BLaER1 treated with 17β-estradiol and CSF1 and Interleukin-3, amounts not matched to agents 10 nM and 100 nM (cell line): ENCODE results near the gene TTC12.

ENCODE experiments used
- H3K27ac ChIP-seq, 11 experiments: shearing (Covaris generic); formaldehyde crosslinking; 2 replicates each; pipeline ENCODE4 v1.8.1; 2022
- H3K27me3 ChIP-seq, 11 experiments: shearing (Covaris generic); formaldehyde crosslinking; 2 replicates each; pipeline ENCODE4 v1.8.1; 2022
- H3K36me3 ChIP-seq, 11 experiments: shearing (Covaris generic); formaldehyde crosslinking; 2 replicates each; pipeline ENCODE4 v1.8.1; 2022
- H3K4me1 ChIP-seq, 10 experiments: shearing (Covaris generic); formaldehyde crosslinking; 2 replicates each; pipeline ENCODE4 v1.8.1; 2022
- H3K4me2 ChIP-seq, 11 experiments: shearing (Covaris generic); formaldehyde crosslinking; 2 replicates each; pipeline ENCODE4 v1.8.1; 2022
- H3K4me3 ChIP-seq, 10 experiments: shearing (Covaris generic); formaldehyde crosslinking; 2 replicates each; pipeline ENCODE4 v1.8.1; 2022
- H3K9ac ChIP-seq, 11 experiments: shearing (Covaris generic); formaldehyde crosslinking; 2 replicates each; pipeline ENCODE4 v1.8.1; 2022
- H3K9me3 ChIP-seq, 11 experiments: shearing (Covaris generic); formaldehyde crosslinking; replicated peaks in 1 of 11; 2 replicates each; pipeline ENCODE4 v1.8.1; 2022
- H4K20me1 ChIP-seq, 11 experiments: shearing (Covaris generic); formaldehyde crosslinking; 2 replicates each; pipeline ENCODE4 v1.8.1; 2022
- Cebpa-rat ChIP-seq, 11 experiments: shearing (Covaris generic); IDR thresholded peaks; 2 replicates each; pipeline ENCODE4 v1.8.1; 2022

Gene TTC12

GRCh38 chr11:113315811-113316210, 1.4 kb downstream of the TTC12 start:
- Histone ChIP-seq H3K27me3 (no peaks in the 10 kb centered on the region), H3K4me1 (no peaks in the 10 kb centered on the region), H3K9me3 (peaks cover 0 to 9% (median 3%) of the 10 kb centered on the region in 11 experiments; a peak in 5 of 22 replicates), H3K4me3 (no peak overlapping the region), H3K27ac (no peak overlapping the region), H3K4me2 (no peak overlapping the region), H3K9ac (no peak overlapping the region), H4K20me1 (no peaks in the 10 kb centered on the region), H3K36me3 (no peaks in the 10 kb centered on the region)
- no peak for TF ChIP-seq Cebpa-rat (IDR thresholded peaks at IDR 0.05)

GRCh38 chr11:113316256-113316655, 1.9 kb downstream of the TTC12 start:
- Histone ChIP-seq H3K9ac (no peak overlapping the region), H4K20me1 (no peaks in the 10 kb centered on the region), H3K27me3 (no peaks in the 10 kb centered on the region), H3K9me3 (peaks cover 0 to 9% (median 3%) of the 10 kb centered on the region in 11 experiments; a peak in 5 of 22 replicates), H3K4me1 (no peaks in the 10 kb centered on the region), H3K27ac (no peak overlapping the region), H3K4me3 (no peak overlapping the region), H3K4me2 (no peak overlapping the region), H3K36me3 (no peaks in the 10 kb centered on the region)
- TF ChIP-seq Cebpa-rat (IDR thresholded peaks at IDR 0.05): no peak

GRCh38 chr11:113317339-113317738, 3.0 kb downstream of the TTC12 start:
- no peak overlapping the region for H3K27ac ChIP-seq
- no peaks in the 10 kb centered on the region for H4K20me1 ChIP-seq
- no peak for TF ChIP-seq Cebpa-rat (IDR thresholded peaks at IDR 0.05)
- H3K36me3 ChIP-seq: no peaks in the 10 kb centered on the region
- no peak overlapping the region for H3K4me2 ChIP-seq
- no peaks in the 10 kb centered on the region for H3K27me3 ChIP-seq
- H3K4me1 ChIP-seq: no peaks in the 10 kb centered on the region
- no peak overlapping the region for H3K4me3 ChIP-seq
- H3K9ac ChIP-seq: no peak overlapping the region
- H3K9me3 ChIP-seq: peaks cover 0 to 9% (median 3%) of the 10 kb centered on the region in 11 experiments; a peak in 5 of 22 replicates

GRCh38 chr11:113319085-113319484, 4.7 kb downstream of the TTC12 start:
- Histone ChIP-seq H3K4me1 (no peaks in the 10 kb centered on the region), H3K27me3 (no peaks in the 10 kb centered on the region), H3K4me3 (no peak overlapping the region), H3K9me3 (peaks cover 0 to 9% (median 3%) of the 10 kb centered on the region in 11 experiments; a peak in 5 of 22 replicates), H3K4me2 (no peak overlapping the region), H3K27ac (no peak overlapping the region), H3K9ac (no peak overlapping the region), H3K36me3 (no peaks in the 10 kb centered on the region), H4K20me1 (no peaks in the 10 kb centered on the region)
- TF ChIP-seq Cebpa-rat (IDR thresholded peaks at IDR 0.05): no peak

- H3K4me2 ChIP-seq: no peak overlapping the region
- H3K27ac ChIP-seq: no peak overlapping the region
- H4K20me1 ChIP-seq: no peaks in the 10 kb centered on the region
- H3K9me3 ChIP-seq: no peaks in the 10 kb centered on the region
- no peaks in the 10 kb centered on the region for H3K27me3 ChIP-seq
- H3K9ac ChIP-seq: no peak overlapping the region
- H3K36me3 ChIP-seq: no peaks in the 10 kb centered on the region
- TF ChIP-seq Cebpa-rat (IDR thresholded peaks at IDR 0.05): peak; percentile 15 to 97 (median 85); a peak in 17 of 22 replicates
- H3K4me1 ChIP-seq: no peaks in the 10 kb centered on the region
- H3K4me3 ChIP-seq: no peak overlapping the region
Observed at GRCh38 chr11:113322158-113322557, 7.8 kb downstream of the TTC12 start.

- Histone ChIP-seq H3K4me2 (no peak overlapping the region), H3K27me3 (no peaks in the 10 kb centered on the region), H3K27ac (no peak overlapping the region), H4K20me1 (no peaks in the 10 kb centered on the region), H3K4me3 (no peak overlapping the region), H3K4me1 (no peaks in the 10 kb centered on the region), H3K36me3 (no peaks in the 10 kb centered on the region), H3K9me3 (no peaks in the 10 kb centered on the region), H3K9ac (no peak overlapping the region)
- no peak for TF ChIP-seq Cebpa-rat (IDR thresholded peaks at IDR 0.05)
Observed at GRCh38 chr11:113324250-113324649, 9.9 kb downstream of the TTC12 start.

- H3K27ac ChIP-seq: no peak overlapping the region
Observed at GRCh38 chr11:113329725-113330124, 15.3 kb downstream of the TTC12 start.

GRCh38 chr11:113331441-113331840, 17.1 kb downstream of the TTC12 start:
- TF ChIP-seq Cebpa-rat (IDR thresholded peaks at IDR 0.05): no peak
- H3K9ac ChIP-seq: no peak overlapping the region
- no peaks in the 10 kb centered on the region for H4K20me1 ChIP-seq
- H3K4me2 ChIP-seq: no peak overlapping the region
- no peaks in the 10 kb centered on the region for H3K36me3 ChIP-seq
- no peaks in the 10 kb centered on the region for H3K9me3 ChIP-seq
- no peaks in the 10 kb centered on the region for H3K4me1 ChIP-seq
- H3K27ac ChIP-seq: no peak overlapping the region
- H3K4me3 ChIP-seq: no peak overlapping the region
- H3K27me3 ChIP-seq: no peaks in the 10 kb centered on the region

More at GRCh38 chr11:113329725-113330124, 15.3 kb downstream of the TTC12 start:
- Histone ChIP-seq H4K20me1 (no peaks in the 10 kb centered on the region), H3K4me1 (no peaks in the 10 kb centered on the region), H3K9me3 (no peaks in the 10 kb centered on the region), H3K27me3 (no peaks in the 10 kb centered on the region), H3K9ac (no peak overlapping the region), H3K36me3 (no peaks in the 10 kb centered on the region), H3K4me2 (no peak overlapping the region), H3K4me3 (no peak overlapping the region)
- no peak for TF ChIP-seq Cebpa-rat (IDR thresholded peaks at IDR 0.05)

GRCh38 chr11:113332023-113332422, 17.6 kb downstream of the TTC12 start:
- Histone ChIP-seq H3K4me2 (no peak overlapping the region), H3K27ac (no peak overlapping the region), H3K9ac (no peak overlapping the region), H3K4me1 (no peaks in the 10 kb centered on the region), H3K36me3 (no peaks in the 10 kb centered on the region), H3K9me3 (no peaks in the 10 kb centered on the region), H3K4me3 (no peak overlapping the region), H4K20me1 (no peaks in the 10 kb centered on the region), H3K27me3 (no peaks in the 10 kb centered on the region)
- no peak for TF ChIP-seq Cebpa-rat (IDR thresholded peaks at IDR 0.05)

GRCh38 chr11:113332638-113333329, 18.4 kb downstream of the TTC12 start:
- Histone ChIP-seq H3K27me3 (no peaks in the 10 kb centered on the region), H3K9me3 (no peaks in the 10 kb centered on the region), H4K20me1 (no peaks in the 10 kb centered on the region), H3K4me3 (no peak overlapping the region), H3K27ac (no peak overlapping the region), H3K36me3 (no peaks in the 10 kb centered on the region), H3K4me1 (no peaks in the 10 kb centered on the region), H3K9ac (no peak overlapping the region), H3K4me2 (no peak overlapping the region)
- no peak for TF ChIP-seq Cebpa-rat (IDR thresholded peaks at IDR 0.05)
